ENCODE measurements around the gene GOLGA6D. TPM values are rescaled to one million over a fixed set of nuclear protein-coding genes. Genes with fewer than 3 reads are reported as not detected.
"Not testable (repeated sequence)": the region's sequence is repeated elsewhere in the genome, so short reads cannot be mapped to it uniquely, and the experiment has no call there.

GOLGA6D gene
- total RNA-seq, 1 donor from 2014 or later = not detected

- ATAC-seq (ENCODE audit: poor library complexity); DNase-seq; intact Hi-C loops (cut with DNase I): not testable (repeated sequence)
Measured at GRCh38 chr15:75319231-75319897, 36.7 kb downstream of the GOLGA6D start.

- intact Hi-C loops (cut with DNase I) = no loop called here
- ATAC-seq (ENCODE audit: poor library complexity) (no peak), DNase-seq (no peak)
Measured at GRCh38 chr15:75321711-75322110, 39.1 kb downstream of the GOLGA6D start.

GRCh38 chr15:75325922-75326321, 43.3 kb downstream of the GOLGA6D start:
- DNase-seq (no peak), ATAC-seq (ENCODE audit: poor library complexity) (no peak)
- intact Hi-C loops (cut with DNase I) = no loop called here

GRCh38 chr15:75327005-75327404, 44.4 kb downstream of the GOLGA6D start:
- ATAC-seq (ENCODE audit: poor library complexity) (no peak), DNase-seq (no peak)
- intact Hi-C loops (cut with DNase I) = no loop called here

- ATAC-seq (ENCODE audit: poor library complexity) = no peak
- DNase-seq = no peak
- intact Hi-C loops (cut with DNase I) = no loop called here
Measured at GRCh38 chr15:75327491-75327890, 44.9 kb downstream of the GOLGA6D start.

GRCh38 chr15:75328493-75329314, 46.1 kb downstream of the GOLGA6D start:
- intact Hi-C loops (cut with DNase I) = no loop called here
- ATAC-seq (ENCODE audit: poor library complexity) (no peak), DNase-seq (no peak)

- DNase-seq (no peak), ATAC-seq (ENCODE audit: poor library complexity) (no peak)
- intact Hi-C loops (cut with DNase I) = no loop called here
Measured at GRCh38 chr15:75329571-75329970, 46.9 kb downstream of the GOLGA6D start.

- DNase-seq; ATAC-seq (ENCODE audit: poor library complexity); intact Hi-C loops (cut with DNase I): not testable (repeated sequence)
Measured at GRCh38 chr15:75332093-75332492, 49.5 kb downstream of the GOLGA6D start.

- ATAC-seq (ENCODE audit: poor library complexity); intact Hi-C loops (cut with DNase I); DNase-seq: not testable (repeated sequence)
Measured at GRCh38 chr15:75333654-75334419, 51.2 kb downstream of the GOLGA6D start.

GRCh38 chr15:75335313-75335704, 52.7 kb downstream of the GOLGA6D start:
- intact Hi-C loops (cut with DNase I) = no loop called here
- ATAC-seq (ENCODE audit: poor library complexity) (no peak), DNase-seq (no peak)

GRCh38 chr15:75335705-75336355, 53.2 kb downstream of the GOLGA6D start, which contains the start of gene COMMD4:
Gene COMMD4, plus strand, starts transcription at chr15:75336063. Its CDS starts 27 bp downstream, at chr15:75336090.
- intact Hi-C loops (cut with DNase I) = no loop called here
- ATAC-seq (ENCODE audit: poor library complexity) = peak; percentile 97
- DNase-seq = peak; percentile 97

GRCh38 chr15:75338661-75339240, 56.1 kb downstream of the GOLGA6D start:
- DNase-seq = no peak
- intact Hi-C loops (cut with DNase I) = no loop called here
- no peak for ATAC-seq (ENCODE audit: poor library complexity)

- intact Hi-C loops (cut with DNase I) = no loop called here
Measured at GRCh38 chr15:75339531-75340240, 57.1 kb downstream of the GOLGA6D start.

GRCh38 chr15:75342221-75342620, 59.6 kb downstream of the GOLGA6D start:
- DNase-seq = no peak

More at GRCh38 chr15:75339531-75340240, 57.1 kb downstream of the GOLGA6D start:
- DNase-seq (no peak), ATAC-seq (ENCODE audit: poor library complexity) (no peak)

GRCh38 chr15:75343953-75344352, 61.3 kb downstream of the GOLGA6D start:
- ATAC-seq (ENCODE audit: poor library complexity); intact Hi-C loops (cut with DNase I): not testable (repeated sequence)
- DNase-seq = peak; percentile 40

More at GRCh38 chr15:75342221-75342620, 59.6 kb downstream of the GOLGA6D start:
- no peak for ATAC-seq (ENCODE audit: poor library complexity)
- intact Hi-C loops (cut with DNase I) = no loop called here

Data from Right ventricle myocardium superior (tissue), 1 donor.